Bronchial smooth muscle cell (primary cell): Measurements from ENCODE around the gene SHISA6. TPM values are rescaled to one million over a fixed set of nuclear protein-coding genes. Genes with fewer than 3 reads are reported as not detected.

ENCODE experiments used
- total RNA-seq: library from RNA; depleted of rRNA; stranded (reverse); fragments of >200 nt; gene quantifications from 2 replicates; pipeline ENCODE4 v1.2.1, GENCODE V29; 2014

SHISA6 gene
- not detected in 2 replicates for total RNA-seq

GRCh38 chr17:11240841-11241610 lies at the start of gene SHISA6:
Gene SHISA6 (plus strand): TSS chr17:11241213.

GRCh38 chr17:11598274-11599221 lies 357.5 kb downstream of the SHISA6 start, which contains the start of gene DNAH9:
Gene DNAH9 (plus strand): TSS chr17:11598470. CDS start chr17:11598499, 29 bp downstream.

